ES-I3 (cell line): ENCODE data around the gene AMIGO3.

Experiments
- H3K36me3 ChIP-seq: 2 replicates; pipeline ENCODE4 v1.6.1; 2013; ENCODE audit warnings: mild to moderate bottlenecking, low read length, control low read depth, moderate library complexity; ENCODE audit not compliant: insufficient read depth
- H3K4me1 ChIP-seq: 2 replicates; pipeline ENCODE4 v1.6.1; 2013; ENCODE audit warnings: mild to moderate bottlenecking, control low read depth, low read length; ENCODE audit not compliant: insufficient read depth
- H3K9ac ChIP-seq: 2 replicates; pipeline ENCODE4 v1.6.1; 2013; ENCODE audit warnings: low read depth, mild to moderate bottlenecking, low read length, moderate library complexity
- H3K9me3 ChIP-seq: 2 replicates; pipeline ENCODE4 v1.6.1; 2013; ENCODE audit warnings: mild to moderate bottlenecking, low read length, moderate library complexity; ENCODE audit not compliant: control insufficient read depth, insufficient read depth

Gene AMIGO3

GRCh38 chr3:49734752-49735151 lies 15.3 kb upstream of the AMIGO3 start:
- Histone ChIP-seq H3K9me3 (no peaks in the 10 kb centered on the region), H3K4me1 (no peaks in the 10 kb centered on the region), H3K9ac (no peak overlapping the region), H3K36me3 (peaks cover 30% of the 10 kb centered on the region)

GRCh38 chr3:49733551-49733950 lies 14.1 kb upstream of the AMIGO3 start:
- peaks cover 30% of the 10 kb centered on the region for H3K36me3 ChIP-seq
- H3K4me1 ChIP-seq: no peaks in the 10 kb centered on the region
- no peak overlapping the region for H3K9ac ChIP-seq
- no peaks in the 10 kb centered on the region for H3K9me3 ChIP-seq

GRCh38 chr3:49732597-49732996 lies 13.1 kb upstream of the AMIGO3 start:
- H3K36me3 ChIP-seq: peaks cover 30% of the 10 kb centered on the region

GRCh38 chr3:49729966-49730609 lies 10.6 kb upstream of the AMIGO3 start:
- Histone ChIP-seq H3K36me3 (peaks cover 22% of the 10 kb centered on the region), H3K9ac (no peak overlapping the region)

More at GRCh38 chr3:49732597-49732996, 13.1 kb upstream of the AMIGO3 start:
- no peaks in the 10 kb centered on the region for H3K4me1 ChIP-seq
- no peak overlapping the region for H3K9ac ChIP-seq
- no peaks in the 10 kb centered on the region for H3K9me3 ChIP-seq

GRCh38 chr3:49727924-49728361 lies 8.5 kb upstream of the AMIGO3 start:
- Histone ChIP-seq H3K36me3 (peaks cover 16% of the 10 kb centered on the region), H3K9me3 (no peaks in the 10 kb centered on the region), H3K9ac (no peak overlapping the region), H3K4me1 (no peaks in the 10 kb centered on the region; the same call in 1 of the 2 replicates)

More at GRCh38 chr3:49729966-49730609, 10.6 kb upstream of the AMIGO3 start:
- Histone ChIP-seq H3K4me1 (no peaks in the 10 kb centered on the region), H3K9me3 (no peaks in the 10 kb centered on the region)

- Histone ChIP-seq H3K4me1 (no peaks in the 10 kb centered on the region; the same call in 1 of the 2 replicates), H3K9me3 (no peaks in the 10 kb centered on the region), H3K9ac (no peak overlapping the region), H3K36me3 (peaks cover 12% of the 10 kb centered on the region)
Observed at GRCh38 chr3:49727154-49727923, 7.9 kb upstream of the AMIGO3 start.

- peaks cover 5% of the 10 kb centered on the region; the same call in 1 of the 2 replicates for H3K36me3 ChIP-seq
- no peaks in the 10 kb centered on the region for H3K9me3 ChIP-seq
- no peak overlapping the region for H3K9ac ChIP-seq
- H3K4me1 ChIP-seq: no peaks in the 10 kb centered on the region; the same call in 1 of the 2 replicates
Observed at GRCh38 chr3:49725906-49726681, 6.6 kb upstream of the AMIGO3 start.

- Histone ChIP-seq H3K4me1 (no peaks in the 10 kb centered on the region; the same call in 1 of the 2 replicates), H3K9me3 (no peaks in the 10 kb centered on the region), H3K36me3 (peaks cover 5% of the 10 kb centered on the region; the same call in 1 of the 2 replicates), H3K9ac (peak overlapping the region; percentile 82)
Observed at GRCh38 chr3:49724586-49724985, 5.1 kb upstream of the AMIGO3 start.

- Histone ChIP-seq H3K36me3 (peaks cover 5% of the 10 kb centered on the region; the same call in 1 of the 2 replicates), H3K9ac (peak within 1 kb of the TSS; percentile 96), H3K4me1 (no peaks in the 10 kb centered on the region; the same call in 1 of the 2 replicates), H3K9me3 (no peaks in the 10 kb centered on the region)
Observed at GRCh38 chr3:49723628-49724551, 4.4 kb upstream of the AMIGO3 start, which contains the start of gene GMPPB. Gene GMPPB, minus strand, starts transcription at chr3:49723951. Its CDS starts 225 bp downstream, at chr3:49723726.

GRCh38 chr3:49723296-49723627 lies 3.8 kb upstream of the AMIGO3 start:
- H3K36me3 ChIP-seq: peaks cover 5% of the 10 kb centered on the region; the same call in 1 of the 2 replicates
- H3K4me1 ChIP-seq: no peaks in the 10 kb centered on the region; the same call in 1 of the 2 replicates
- H3K9ac ChIP-seq: peak overlapping the region; percentile 96
- no peaks in the 10 kb centered on the region for H3K9me3 ChIP-seq

GRCh38 chr3:49722896-49723295 lies 3.4 kb upstream of the AMIGO3 start:
- H3K36me3 ChIP-seq: peaks cover 5% of the 10 kb centered on the region; the same call in 1 of the 2 replicates
- no peaks in the 10 kb centered on the region for H3K9me3 ChIP-seq
- no peaks in the 10 kb centered on the region; the same call in 1 of the 2 replicates for H3K4me1 ChIP-seq
- H3K9ac ChIP-seq: peak overlapping the region; percentile 96; the same call in 1 of the 2 replicates

- Histone ChIP-seq H3K9me3 (no peaks in the 10 kb centered on the region), H3K36me3 (no peaks in the 10 kb centered on the region; the same call in 1 of the 2 replicates), H3K4me1 (no peaks in the 10 kb centered on the region; the same call in 1 of the 2 replicates), H3K9ac (no peak overlapping the region; the same call in 1 of the 2 replicates)
Observed at GRCh38 chr3:49721896-49722781, 2.7 kb upstream of the AMIGO3 start.

- Histone ChIP-seq H3K9ac (no peak overlapping the region), H3K4me1 (no peaks in the 10 kb centered on the region; the same call in 1 of the 2 replicates), H3K36me3 (no peaks in the 10 kb centered on the region), H3K9me3 (no peaks in the 10 kb centered on the region)
Observed at GRCh38 chr3:49721596-49721895, 2.1 kb upstream of the AMIGO3 start.
